ENCODE data around the gene DOCK2.

DNA sequence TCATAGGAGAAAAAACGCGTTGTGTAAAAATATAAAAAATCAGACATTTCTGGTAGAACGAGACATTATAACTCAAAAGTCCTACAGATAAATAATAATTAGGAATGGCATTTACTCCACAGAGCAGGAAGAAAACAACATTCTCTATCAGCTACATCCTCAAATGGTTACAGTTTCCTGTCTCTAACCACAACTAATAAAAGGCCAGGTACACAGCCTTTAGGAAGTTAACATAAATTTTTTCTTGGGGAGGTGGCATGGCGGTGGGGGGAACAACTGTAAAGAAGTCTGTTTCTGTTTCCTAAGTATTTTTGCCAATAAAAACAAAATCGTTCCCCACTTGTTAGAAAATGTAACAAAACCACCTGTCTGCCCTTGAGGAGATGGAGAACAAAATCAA lies 298.7 kb downstream of the DOCK2 start:
- TF ChIP-seq, protein P1, sequence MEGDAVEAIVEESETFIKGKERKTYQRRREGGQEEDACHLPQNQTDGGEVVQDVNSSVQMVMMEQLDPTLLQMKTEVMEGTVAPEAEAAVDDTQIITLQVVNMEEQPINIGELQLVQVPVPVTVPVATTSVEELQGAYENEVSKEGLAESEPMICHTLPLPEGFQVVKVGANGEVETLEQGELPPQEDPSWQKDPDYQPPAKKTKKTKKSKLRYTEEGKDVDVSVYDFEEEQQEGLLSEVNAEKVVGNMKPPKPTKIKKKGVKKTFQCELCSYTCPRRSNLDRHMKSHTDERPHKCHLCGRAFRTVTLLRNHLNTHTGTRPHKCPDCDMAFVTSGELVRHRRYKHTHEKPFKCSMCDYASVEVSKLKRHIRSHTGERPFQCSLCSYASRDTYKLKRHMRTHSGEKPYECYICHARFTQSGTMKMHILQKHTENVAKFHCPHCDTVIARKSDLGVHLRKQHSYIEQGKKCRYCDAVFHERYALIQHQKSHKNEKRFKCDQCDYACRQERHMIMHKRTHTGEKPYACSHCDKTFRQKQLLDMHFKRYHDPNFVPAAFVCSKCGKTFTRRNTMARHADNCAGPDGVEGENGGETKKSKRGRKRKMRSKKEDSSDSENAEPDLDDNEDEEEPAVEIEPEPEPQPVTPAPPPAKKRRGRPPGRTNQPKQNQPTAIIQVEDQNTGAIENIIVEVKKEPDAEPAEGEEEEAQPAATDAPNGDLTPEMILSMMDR (IDR thresholded peaks at IDR 0.05; ENCODE audit: low read length): no peak
- no peak for TF ChIP-seq EZH2phosphoT487 (IDR thresholded peaks at IDR 0.05; ENCODE audit: low read length)

All from MM.1S (cell line).